ENCODE data around the gene SCARB1.

The SCARB1 gene

DNA sequence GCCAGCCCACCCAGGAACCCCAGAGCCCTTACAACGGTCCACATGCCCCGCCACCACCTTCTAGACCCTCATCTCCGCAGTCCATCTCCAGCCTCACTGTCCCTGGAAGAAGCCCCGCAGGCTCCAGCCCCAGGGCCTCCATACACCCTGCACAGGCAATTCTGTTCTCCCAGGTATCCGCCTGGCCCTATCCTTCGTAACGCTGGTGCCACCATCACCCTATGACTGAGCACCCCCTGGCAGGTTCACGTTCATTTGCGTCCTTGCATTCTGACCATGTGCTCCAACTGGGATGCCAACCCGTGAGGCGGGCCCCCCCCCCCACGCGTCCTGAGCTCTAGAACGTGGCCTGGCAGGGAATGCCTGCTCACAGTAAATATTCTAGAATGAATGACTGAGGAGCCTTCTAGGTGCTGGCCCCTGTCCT, 675 bp upstream of the SCARB1 start:
- Histone ChIP-seq H3K27me3 (ENCODE audit: insufficient read depth, low read length) (no peaks in the 10 kb centered on the region), H3K36me3 (ENCODE audit: insufficient read depth, low read length) (no peaks in the 10 kb centered on the region), H3K4me3 (ENCODE audit: low read length) (peak overlapping the region; percentile 80), H3K4me1 (ENCODE audit: insufficient read depth, low read length) (peaks cover 9% of the 10 kb centered on the region), H2AFZ (ENCODE audit: low read depth, low read length) (peak overlapping the region; percentile 90), H3K9me3 (ENCODE audit: low read length) (peaks cover 3% of the 10 kb centered on the region)

DNA sequence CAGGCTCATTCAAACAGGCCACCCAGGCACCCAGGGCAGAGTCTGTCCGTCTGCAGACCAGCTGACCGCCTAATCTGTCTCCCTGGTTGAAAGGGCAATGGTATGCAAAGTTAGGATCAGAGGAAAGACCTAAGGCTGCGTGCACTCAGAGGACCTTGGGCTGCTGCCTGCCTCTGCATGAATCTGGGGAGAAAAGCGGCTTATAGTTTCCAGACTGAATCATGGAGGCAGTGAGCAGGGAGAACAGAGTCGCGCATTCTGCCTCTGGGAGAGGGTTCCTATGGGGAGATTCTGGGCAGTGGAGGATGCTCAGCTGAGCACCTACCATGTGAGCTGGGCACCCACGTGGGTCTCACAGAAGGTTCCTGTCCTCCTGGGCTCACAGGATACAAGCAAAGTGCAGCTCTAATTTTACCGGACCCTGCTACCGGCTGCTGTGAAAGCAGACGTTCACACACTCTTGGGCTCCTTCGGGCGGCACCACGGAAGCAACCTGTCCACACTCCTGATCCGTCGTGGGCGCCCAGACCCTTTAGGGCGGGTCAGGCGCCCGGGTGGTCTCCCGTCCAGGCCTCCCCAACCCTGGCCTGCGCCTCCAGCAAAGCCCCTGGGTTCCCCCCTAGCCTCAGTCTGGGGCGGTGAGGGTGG, 772 bp downstream of the SCARB1 start:
- Histone ChIP-seq H3K4me1 (ENCODE audit: insufficient read depth, low read length) (peaks cover 9% of the 10 kb centered on the region), H2AFZ (ENCODE audit: low read depth, low read length) (peak overlapping the region; percentile 99), H3K36me3 (ENCODE audit: insufficient read depth, low read length) (no peaks in the 10 kb centered on the region), H3K4me3 (ENCODE audit: low read length) (peak overlapping the region; percentile 80), H3K9me3 (ENCODE audit: low read length) (peaks cover 3% of the 10 kb centered on the region), H3K27me3 (ENCODE audit: insufficient read depth, low read length) (no peaks in the 10 kb centered on the region)

DNA sequence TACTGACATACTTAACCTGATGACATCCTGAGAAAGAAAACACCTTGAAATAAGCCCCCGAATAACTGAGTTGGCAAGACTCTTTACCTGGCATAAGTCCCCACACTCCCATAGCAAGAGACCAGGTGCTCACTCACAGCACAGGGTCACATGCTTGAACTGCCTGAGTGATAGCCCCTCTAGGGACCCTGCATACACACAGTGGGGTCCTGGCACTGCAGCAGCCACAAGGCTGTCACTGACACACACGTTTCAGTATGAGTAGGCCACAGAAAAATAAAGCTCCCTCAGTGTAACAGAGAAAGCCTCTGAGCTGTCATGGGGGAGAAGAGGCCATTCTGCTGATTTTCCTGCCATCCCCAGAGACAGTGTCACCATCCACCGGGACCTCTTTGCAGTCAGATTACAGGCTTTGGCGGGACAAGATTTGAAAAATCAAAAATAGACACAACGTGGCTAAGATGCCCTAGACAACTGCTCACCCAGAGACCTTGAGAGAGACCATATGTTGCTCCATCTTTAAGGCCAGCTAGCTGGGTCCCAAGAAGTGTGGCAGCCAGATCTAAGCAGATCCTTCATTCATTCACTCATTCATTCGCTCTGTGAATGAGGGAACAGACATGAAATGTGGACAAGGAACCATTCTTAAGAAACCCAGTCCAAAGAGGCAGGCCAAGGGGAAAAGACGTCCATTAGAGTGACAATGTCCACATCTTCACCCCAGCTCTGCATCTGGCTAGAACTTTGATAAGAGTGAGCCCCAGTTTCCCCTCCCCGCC, 1.6 kb downstream of the SCARB1 start:
- H3K27me3 ChIP-seq (ENCODE audit: insufficient read depth, low read length): no peaks in the 10 kb centered on the region
- H3K4me3 ChIP-seq (ENCODE audit: low read length): no peak overlapping the region
- H3K36me3 ChIP-seq (ENCODE audit: insufficient read depth, low read length): no peaks in the 10 kb centered on the region
- no peak overlapping the region for H2AFZ ChIP-seq (ENCODE audit: low read depth, low read length)
- H3K4me1 ChIP-seq (ENCODE audit: insufficient read depth, low read length): peaks cover 9% of the 10 kb centered on the region
- peaks cover 3% of the 10 kb centered on the region for H3K9me3 ChIP-seq (ENCODE audit: low read length)

DNA sequence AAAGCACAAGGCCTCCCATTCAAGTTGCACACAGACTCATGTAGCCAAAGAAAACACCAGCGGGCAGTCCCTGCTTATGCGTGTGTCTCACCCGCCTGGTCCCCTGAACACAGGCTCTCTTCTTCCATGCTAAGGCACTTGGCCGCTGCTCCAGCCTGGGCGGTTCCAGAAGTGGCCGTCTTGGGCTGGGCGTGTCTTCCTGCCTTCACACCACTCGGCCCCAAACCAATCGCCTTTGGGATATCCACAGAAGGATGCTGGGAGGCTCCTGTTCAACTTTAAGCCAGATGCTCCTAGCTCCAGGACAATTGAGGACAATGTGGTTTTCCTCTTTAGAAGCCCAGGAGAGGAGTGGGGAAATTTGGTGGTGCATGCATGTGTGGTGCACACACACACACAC, 2.2 kb downstream of the SCARB1 start:
- no peaks in the 10 kb centered on the region for H3K36me3 ChIP-seq (ENCODE audit: insufficient read depth, low read length)
- H3K9me3 ChIP-seq (ENCODE audit: low read length): peaks cover 3% of the 10 kb centered on the region
- no peaks in the 10 kb centered on the region for H3K27me3 ChIP-seq (ENCODE audit: insufficient read depth, low read length)
- H3K4me1 ChIP-seq (ENCODE audit: insufficient read depth, low read length): peaks cover 9% of the 10 kb centered on the region
- H2AFZ ChIP-seq (ENCODE audit: low read depth, low read length): no peak overlapping the region
- H3K4me3 ChIP-seq (ENCODE audit: low read length): no peak overlapping the region

DNA sequence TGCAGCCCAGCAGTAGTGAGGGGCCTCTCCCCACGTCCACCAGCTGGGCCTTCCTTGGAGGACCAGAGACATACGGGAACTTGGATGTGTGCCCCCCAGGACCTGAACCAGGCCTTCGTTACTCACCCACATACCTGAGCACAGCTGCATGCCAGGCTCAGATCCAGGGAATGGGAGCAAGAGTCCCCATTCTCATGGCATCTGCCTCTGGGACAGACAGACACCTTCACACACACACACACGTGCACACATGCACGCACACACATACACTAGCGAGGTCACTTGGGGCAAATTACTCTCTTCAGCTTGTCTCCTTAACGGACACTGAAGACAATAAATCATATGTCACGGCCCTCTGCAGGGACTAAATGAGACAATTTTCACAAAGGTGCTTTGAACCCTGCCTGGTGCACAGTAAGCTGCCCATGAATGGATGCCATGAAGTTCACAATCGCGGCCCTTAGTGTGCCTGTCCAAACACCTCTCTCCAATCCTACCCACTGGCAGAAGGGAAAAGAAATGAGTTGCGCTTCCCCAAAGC, 5.7 kb downstream of the SCARB1 start:
- peaks cover 8% of the 10 kb centered on the region for H3K4me1 ChIP-seq (ENCODE audit: insufficient read depth, low read length)
- no peak overlapping the region for H2AFZ ChIP-seq (ENCODE audit: low read depth, low read length)
- no peak overlapping the region for H3K4me3 ChIP-seq (ENCODE audit: low read length)
- no peaks in the 10 kb centered on the region for H3K36me3 ChIP-seq (ENCODE audit: insufficient read depth, low read length)
- no peaks in the 10 kb centered on the region for H3K9me3 ChIP-seq (ENCODE audit: low read length)
- H3K27me3 ChIP-seq (ENCODE audit: insufficient read depth, low read length): no peaks in the 10 kb centered on the region

DNA sequence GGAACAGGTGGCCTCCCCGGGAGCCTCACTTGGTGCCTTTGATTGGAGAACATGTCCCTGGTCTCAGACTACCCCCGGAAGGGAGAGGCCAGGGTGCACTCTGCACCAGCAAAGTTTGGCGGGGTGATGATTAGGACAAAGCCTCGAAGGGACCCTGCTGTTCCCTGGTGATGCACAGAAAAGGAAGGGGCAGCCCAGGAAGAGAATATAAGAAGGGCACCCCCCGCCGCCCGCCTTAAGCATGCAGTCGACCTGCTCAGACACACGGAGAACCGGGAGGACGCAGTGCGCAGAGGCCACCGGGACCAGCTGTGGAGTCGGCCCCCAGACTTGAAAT, 6.9 kb downstream of the SCARB1 start:
- H3K36me3 ChIP-seq (ENCODE audit: insufficient read depth, low read length): no peaks in the 10 kb centered on the region
- H3K9me3 ChIP-seq (ENCODE audit: low read length): no peaks in the 10 kb centered on the region
- H3K4me1 ChIP-seq (ENCODE audit: insufficient read depth, low read length): no peaks in the 10 kb centered on the region
- no peak overlapping the region for H3K4me3 ChIP-seq (ENCODE audit: low read length)
- no peak overlapping the region for H2AFZ ChIP-seq (ENCODE audit: low read depth, low read length)
- no peaks in the 10 kb centered on the region for H3K27me3 ChIP-seq (ENCODE audit: insufficient read depth, low read length)

DNA sequence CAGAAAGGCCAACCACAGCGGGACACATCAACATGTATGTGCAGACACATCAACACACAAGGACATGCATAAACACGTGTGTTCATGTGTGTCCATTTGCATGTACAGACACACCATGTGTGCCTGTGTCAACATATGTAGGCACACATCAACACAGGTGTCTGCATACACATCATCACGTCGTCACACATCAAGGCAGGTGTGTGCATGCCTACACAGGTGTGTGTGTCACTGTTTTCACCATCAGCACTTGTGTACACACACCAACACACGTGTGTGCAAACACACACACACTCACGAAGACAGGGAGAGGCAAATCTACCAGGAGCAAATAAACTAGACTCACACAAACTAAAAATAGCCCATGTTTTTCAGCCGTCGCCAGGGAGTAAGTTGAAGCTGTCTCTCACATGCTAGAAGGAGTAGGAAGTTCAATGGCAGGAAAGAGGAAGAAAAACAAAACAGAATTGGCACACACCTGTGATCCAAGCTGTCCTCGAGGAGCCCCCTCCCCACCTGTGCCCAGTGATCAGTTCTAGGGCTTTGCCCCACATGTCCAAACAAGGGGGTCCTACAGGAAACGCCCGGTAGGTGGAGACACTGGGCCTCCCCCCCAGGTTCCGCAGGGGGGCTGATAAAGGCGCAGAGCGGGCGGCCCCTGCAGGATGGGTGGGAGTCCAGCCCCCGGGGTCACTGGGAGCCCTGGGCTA, 7.4 kb downstream of the SCARB1 start:
- Histone ChIP-seq H3K36me3 (ENCODE audit: insufficient read depth, low read length) (no peaks in the 10 kb centered on the region), H2AFZ (ENCODE audit: low read depth, low read length) (no peak overlapping the region), H3K9me3 (ENCODE audit: low read length) (no peaks in the 10 kb centered on the region), H3K27me3 (ENCODE audit: insufficient read depth, low read length) (no peaks in the 10 kb centered on the region), H3K4me3 (ENCODE audit: low read length) (no peak overlapping the region), H3K4me1 (ENCODE audit: insufficient read depth, low read length) (no peaks in the 10 kb centered on the region)

DNA sequence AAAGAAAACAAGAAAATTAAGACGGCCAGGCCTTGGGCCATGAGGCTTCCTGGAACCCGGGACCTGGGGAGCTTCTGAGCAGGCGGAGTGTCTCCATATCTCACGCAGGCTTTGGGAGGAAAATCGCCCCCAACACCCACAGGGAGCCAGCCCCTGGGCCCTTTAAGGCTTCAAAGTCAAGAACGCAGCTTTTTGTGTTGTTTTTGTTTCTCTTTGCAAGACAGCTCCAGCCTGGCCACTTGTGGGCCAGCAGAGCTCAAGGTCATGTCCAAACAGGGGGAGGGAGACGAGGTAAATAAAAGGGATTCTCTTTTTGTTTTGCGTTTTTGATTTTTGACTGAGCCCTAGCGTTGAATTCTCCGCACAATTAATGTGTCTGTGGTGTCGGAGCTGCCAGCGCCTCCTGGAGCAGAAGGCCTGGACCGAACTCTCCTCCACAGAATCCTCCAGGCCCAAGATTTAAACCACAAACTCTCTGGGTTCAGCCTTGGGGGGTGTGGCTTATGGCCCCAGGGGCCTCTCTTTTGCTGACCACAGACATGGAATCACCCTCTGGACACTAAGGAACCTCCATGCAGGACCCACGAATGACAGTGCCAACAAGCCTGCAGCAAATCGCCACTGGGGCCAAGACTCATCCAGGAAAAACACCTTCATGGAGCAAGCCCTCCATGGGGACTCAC, 8.2 kb downstream of the SCARB1 start:
- Histone ChIP-seq H2AFZ (ENCODE audit: low read depth, low read length) (no peak overlapping the region), H3K9me3 (ENCODE audit: low read length) (no peaks in the 10 kb centered on the region), H3K4me1 (ENCODE audit: insufficient read depth, low read length) (no peaks in the 10 kb centered on the region), H3K27me3 (ENCODE audit: insufficient read depth, low read length) (no peaks in the 10 kb centered on the region), H3K4me3 (ENCODE audit: low read length) (no peak overlapping the region), H3K36me3 (ENCODE audit: insufficient read depth, low read length) (no peaks in the 10 kb centered on the region)

DNA sequence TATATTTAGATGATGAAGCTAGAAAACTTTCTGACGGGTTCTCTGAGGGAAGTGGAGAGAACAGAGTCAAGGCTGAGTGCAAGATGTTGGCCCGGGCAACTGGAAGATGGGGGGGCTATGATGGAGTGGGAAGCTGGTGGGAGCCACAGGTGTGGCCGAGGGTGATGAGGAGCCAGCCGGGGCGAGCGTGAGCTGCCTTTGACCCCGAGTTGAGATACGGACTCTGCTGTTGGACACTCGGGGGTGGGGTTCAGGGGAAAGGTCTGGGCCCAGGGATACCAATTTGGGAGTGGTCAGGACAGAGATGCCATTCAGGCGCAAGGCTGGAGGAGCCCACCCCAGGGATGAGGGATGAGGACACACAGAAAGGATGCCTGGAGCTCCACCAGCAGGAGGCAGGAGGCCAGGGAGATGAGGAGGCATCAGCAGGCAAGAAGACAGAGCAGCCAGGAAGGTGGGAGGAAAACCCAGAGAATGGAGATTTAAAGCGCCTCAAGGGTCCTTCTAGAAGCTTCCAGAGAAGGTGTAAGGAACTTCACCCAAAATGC, 9.0 kb downstream of the SCARB1 start:
- Histone ChIP-seq H3K4me3 (ENCODE audit: low read length) (no peak overlapping the region), H3K9me3 (ENCODE audit: low read length) (no peaks in the 10 kb centered on the region), H3K4me1 (ENCODE audit: insufficient read depth, low read length) (no peaks in the 10 kb centered on the region), H3K36me3 (ENCODE audit: insufficient read depth, low read length) (no peaks in the 10 kb centered on the region), H2AFZ (ENCODE audit: low read depth, low read length) (no peak overlapping the region), H3K27me3 (ENCODE audit: insufficient read depth, low read length) (no peaks in the 10 kb centered on the region)

DNA sequence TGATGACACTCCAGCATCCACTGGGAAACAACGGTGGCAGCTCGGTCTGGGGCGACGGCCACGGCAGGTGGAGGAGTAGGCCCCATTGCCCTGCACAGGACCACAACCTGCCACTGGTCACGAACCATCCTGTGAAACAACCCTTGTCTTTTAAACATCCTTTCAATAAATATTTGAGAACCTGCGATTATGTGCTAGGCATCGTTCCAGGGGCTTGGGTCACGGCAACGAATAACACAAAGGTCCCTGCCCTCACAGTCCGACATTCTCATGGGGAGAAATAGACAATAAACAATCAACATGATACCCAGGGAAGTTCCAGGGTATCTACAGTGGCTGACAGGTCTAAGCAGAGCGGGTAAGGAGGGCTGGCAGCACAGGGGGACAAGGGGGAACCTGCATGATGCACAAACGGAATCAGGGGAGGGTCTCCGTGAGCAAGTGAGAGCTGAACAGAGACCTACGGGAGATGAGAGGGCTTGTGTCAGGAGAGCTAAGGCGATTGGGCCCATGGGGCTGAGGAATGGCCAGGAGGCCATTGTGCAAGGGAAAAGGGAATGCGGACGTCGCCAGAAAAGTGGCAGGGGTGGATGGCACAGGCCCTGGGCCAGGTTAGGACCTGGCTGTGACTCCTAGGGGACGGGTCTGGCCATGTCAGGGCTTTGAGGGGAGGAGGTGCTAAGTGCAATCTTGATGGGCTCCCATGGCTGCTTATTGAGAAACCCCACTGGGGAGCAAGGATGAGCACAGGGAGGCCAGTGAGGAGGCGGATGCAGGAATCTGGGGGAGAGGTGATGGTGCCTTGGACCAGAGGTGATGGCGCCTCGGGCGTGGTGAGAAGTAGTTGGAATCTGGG, 9.7 kb downstream of the SCARB1 start:
- no peak overlapping the region for H2AFZ ChIP-seq (ENCODE audit: low read depth, low read length)
- H3K27me3 ChIP-seq (ENCODE audit: insufficient read depth, low read length): no peaks in the 10 kb centered on the region
- H3K4me1 ChIP-seq (ENCODE audit: insufficient read depth, low read length): no peaks in the 10 kb centered on the region
- no peaks in the 10 kb centered on the region for H3K36me3 ChIP-seq (ENCODE audit: insufficient read depth, low read length)
- no peak overlapping the region for H3K4me3 ChIP-seq (ENCODE audit: low read length)
- H3K9me3 ChIP-seq (ENCODE audit: low read length): no peaks in the 10 kb centered on the region

DNA sequence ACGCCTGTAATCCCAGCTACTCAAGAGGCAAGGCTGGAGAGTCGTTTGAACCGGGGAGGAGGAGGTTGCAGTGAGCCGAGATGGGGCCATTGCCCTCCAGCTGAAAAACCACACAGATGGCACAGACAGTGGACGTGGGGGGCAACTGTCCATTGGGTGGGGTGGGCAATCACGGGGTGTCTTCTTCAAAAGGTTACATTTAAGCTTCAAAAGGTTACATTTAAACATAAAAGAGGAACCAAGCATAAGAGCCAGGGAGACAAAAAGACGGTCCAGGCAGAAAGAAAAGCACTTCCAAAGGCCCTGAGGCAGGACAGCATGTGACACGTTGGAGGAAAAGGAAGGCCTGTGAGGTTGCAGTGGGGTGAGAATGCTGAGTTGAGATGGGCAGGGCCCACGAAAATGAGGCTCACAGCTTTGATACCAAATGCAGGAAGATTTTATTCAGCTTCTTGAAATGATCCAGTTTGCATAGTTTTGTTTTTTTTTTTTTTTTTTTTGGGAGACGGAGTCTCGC, 10.7 kb downstream of the SCARB1 start:
- Histone ChIP-seq H2AFZ (ENCODE audit: low read depth, low read length) (no peak overlapping the region), H3K4me1 (ENCODE audit: insufficient read depth, low read length) (no peaks in the 10 kb centered on the region), H3K36me3 (ENCODE audit: insufficient read depth, low read length) (no peaks in the 10 kb centered on the region), H3K9me3 (ENCODE audit: low read length) (no peaks in the 10 kb centered on the region), H3K4me3 (ENCODE audit: low read length) (no peak overlapping the region), H3K27me3 (ENCODE audit: insufficient read depth, low read length) (no peaks in the 10 kb centered on the region)

DNA sequence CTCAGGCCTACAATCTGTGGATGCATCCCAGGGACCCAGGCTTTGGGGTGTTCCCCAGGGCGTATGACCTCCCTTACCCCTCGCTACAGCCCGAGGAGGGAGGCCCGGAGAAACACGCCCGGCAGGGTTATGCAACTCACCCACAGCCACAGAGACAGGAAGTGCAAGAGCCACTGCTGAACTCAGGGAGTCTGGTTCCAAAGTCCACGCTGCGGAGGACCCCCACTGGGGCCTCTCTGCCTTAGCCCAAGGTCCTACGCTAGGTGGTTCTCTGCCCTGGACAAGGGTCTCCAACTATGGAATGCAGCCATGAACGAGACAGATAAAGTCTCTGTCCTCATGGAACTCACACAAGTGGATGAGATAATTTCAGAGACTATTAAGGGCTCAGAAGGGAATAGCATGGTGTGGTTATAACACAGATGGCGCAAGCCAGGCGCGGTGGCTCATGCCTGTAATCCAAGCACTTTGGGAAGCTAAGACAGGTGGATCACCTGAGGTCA, 11.3 kb downstream of the SCARB1 start:
- Histone ChIP-seq H3K9me3 (ENCODE audit: low read length) (no peaks in the 10 kb centered on the region), H3K27me3 (ENCODE audit: insufficient read depth, low read length) (no peaks in the 10 kb centered on the region), H3K4me1 (ENCODE audit: insufficient read depth, low read length) (peaks cover 5% of the 10 kb centered on the region), H3K36me3 (ENCODE audit: insufficient read depth, low read length) (no peaks in the 10 kb centered on the region), H2AFZ (ENCODE audit: low read depth, low read length) (no peak overlapping the region), H3K4me3 (ENCODE audit: low read length) (no peak overlapping the region)

All from neuron (in vitro differentiated cells).